ENCODE data around the gene CXCL9.
"Not testable (repeated sequence)": the region's sequence is repeated elsewhere in the genome, so short reads cannot be mapped to it uniquely, and the experiment has no call there.

The CXCL9 gene

DNA sequence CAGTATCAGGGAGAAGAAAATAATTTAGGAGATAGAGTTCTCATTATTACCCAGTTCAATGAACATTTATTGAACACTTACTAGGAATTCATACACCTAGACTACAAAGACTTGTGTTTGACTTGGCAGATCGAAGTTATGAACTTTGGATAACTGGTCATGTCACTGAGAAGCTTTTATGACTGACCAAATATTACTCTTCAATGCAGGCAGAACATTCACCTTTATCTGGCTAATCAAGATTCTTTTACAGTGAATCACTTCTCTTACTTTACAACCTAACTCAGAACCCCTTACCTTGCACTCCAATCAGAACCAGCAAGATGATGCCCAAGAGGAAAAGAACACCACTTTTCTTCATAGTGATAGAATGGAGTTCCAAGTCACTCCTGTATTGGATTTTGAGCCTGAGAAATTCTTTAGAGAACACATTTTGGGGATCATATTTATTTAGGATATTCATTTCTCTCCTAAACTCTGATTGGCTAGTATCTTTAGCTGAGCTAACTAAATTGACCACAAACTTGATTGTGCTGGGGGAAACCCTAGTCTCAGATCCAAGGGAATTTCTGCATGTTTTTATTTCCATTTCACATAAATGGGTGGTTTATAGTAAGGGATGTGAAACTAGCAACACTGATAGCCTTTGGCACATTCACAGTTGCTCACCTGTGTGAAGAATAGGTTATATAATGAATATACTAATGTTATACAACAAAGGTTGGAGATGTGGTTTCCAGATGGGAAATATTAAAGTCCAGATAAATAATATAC lies at the start of gene CXCL9:
TSS of gene CXCL9 (minus strand) at position 421 of the 774 bp plus-strand sequence. CDS start at position 361, 60 bp downstream.
- no peak for DNase-seq (ENCODE audit: low spot score)

DNA sequence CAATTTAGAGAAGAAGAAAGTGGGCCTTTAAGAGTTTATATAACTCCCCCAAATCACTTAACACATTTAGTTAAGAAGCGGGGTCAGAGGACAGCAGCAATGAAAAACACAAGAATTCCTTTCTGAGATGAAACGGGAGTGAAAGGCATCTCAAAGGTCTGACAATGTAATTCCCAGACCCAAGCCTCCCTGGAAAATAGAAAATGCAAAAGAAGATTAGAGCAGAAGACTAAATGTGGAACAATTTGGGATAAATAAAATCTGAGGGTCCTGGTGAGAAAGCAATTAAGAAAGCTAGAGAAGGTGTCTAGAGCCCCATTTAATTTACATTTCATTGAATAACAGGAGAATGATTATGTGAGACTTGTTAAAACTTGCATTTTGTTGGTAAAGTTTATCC lies 48.1 kb upstream of the CXCL9 start:
- DNase-seq (ENCODE audit: low spot score): no peak

DNA sequence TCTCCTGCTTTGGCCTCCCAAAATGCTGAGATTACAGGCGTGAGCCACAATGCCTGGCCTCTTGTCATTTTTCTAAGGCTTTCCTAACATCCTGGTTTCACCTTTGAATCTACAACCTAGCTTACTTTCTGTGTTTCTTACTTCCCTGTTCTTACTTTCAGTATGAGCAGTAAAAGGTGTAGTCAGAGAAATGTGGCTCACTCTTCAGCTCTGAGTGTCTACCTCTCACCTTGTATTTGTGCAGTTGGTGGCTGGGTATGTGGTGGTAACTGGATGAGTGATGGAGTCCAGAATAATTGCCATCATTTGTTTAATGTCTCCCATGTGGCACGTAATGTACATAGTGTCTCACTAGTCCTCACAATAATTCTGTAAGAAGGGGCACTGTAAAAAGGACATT lies 47.7 kb upstream of the CXCL9 start:
- no peak for DNase-seq (ENCODE audit: low spot score)

DNA sequence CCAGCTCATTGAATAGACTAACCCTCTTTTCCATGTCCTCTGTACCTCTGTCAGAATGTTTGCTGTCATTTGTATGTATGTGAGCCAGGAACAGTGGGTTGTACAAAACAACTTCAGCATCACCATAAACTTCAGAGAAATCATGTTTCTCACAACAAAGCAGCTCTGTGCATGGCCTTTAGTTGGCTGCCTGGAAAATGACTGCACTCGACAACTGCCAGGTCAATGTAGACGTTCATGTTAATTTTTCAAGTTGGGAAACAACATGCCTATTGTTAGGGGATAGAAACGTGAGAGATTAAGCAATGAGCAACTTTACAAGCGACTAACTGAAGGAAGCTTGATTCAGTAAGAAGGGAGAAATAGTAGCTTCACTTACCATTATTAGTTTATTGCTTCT lies 46.4 kb upstream of the CXCL9 start:
- no peak for DNase-seq (ENCODE audit: low spot score)

GRCh38 chr4:76050560-76051050 lies 43.3 kb upstream of the CXCL9 start:
- not testable (repeated sequence) for DNase-seq (ENCODE audit: low spot score)

- DNase-seq (ENCODE audit: low spot score): not testable (repeated sequence)
Observed at GRCh38 chr4:76049860-76050416, 42.6 kb upstream of the CXCL9 start.

GRCh38 chr4:76044686-76045085 lies 37.4 kb upstream of the CXCL9 start:
- not testable (repeated sequence) for DNase-seq (ENCODE audit: low spot score)

DNA sequence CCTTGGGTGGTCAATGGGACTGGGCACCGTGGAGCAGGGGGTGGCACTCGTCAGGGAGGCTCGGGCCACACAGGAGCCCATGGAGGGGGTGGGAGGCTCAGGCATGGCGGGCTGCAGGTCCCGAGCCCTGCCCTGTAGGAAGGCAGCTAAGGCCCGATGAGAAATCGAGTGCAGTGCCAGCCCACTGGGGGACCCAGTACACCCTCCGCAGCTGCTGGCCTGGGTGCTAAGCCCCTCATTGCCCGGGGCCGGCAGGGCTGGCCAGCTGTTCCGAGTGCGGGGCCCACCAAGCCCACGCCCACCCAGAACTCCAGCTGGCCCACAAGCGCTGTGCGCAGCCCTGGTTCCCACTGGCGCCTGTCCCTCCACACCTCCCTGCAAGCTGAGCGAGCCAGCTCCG lies 36.0 kb upstream of the CXCL9 start:
- not testable (repeated sequence) for DNase-seq (ENCODE audit: low spot score)

- not testable (repeated sequence) for DNase-seq (ENCODE audit: low spot score)
Observed at GRCh38 chr4:76042241-76042998, 35.1 kb upstream of the CXCL9 start.

GRCh38 chr4:76036855-76037254 lies 29.5 kb upstream of the CXCL9 start:
- DNase-seq (ENCODE audit: low spot score): no peak

DNA sequence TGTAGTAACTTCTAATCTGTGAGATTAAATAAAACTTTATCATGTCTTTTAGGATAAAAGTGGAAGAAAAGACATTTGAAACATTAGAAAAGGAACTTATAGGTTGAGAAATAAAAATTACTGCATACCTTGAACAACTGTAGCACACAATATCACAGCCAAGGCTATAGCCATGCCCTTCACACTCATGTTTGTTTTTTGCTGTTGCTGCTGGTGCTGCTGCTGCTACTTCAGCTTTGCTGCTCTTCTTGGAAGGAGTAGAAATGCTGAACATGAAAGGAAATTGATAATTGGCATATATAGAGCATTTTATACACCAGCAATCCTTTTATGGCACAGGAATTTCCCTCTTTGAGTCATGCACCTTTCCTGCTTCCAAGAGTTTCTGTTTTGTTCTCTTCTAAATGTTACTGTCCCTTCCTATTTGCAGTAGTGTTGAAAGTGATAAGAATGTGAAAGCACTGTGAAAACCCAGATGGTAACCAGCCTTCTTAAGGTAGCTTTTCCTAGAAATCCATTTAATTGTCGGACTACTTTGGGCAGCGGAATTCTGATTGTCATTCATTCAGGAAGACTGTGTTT lies 28.6 kb upstream of the CXCL9 start, which contains the start of gene CXCL11:
TSS of gene CXCL11 (minus strand) at position 272 of the 582 bp plus-strand sequence. CDS start at position 189, 83 bp downstream.
- DNase-seq (ENCODE audit: low spot score): no peak

- DNase-seq (ENCODE audit: low spot score): no peak
Observed at GRCh38 chr4:76035141-76035540, 27.8 kb upstream of the CXCL9 start.

- no peak for DNase-seq (ENCODE audit: low spot score)
Observed at GRCh38 chr4:76029300-76029699, 22.0 kb upstream of the CXCL9 start.

DNA sequence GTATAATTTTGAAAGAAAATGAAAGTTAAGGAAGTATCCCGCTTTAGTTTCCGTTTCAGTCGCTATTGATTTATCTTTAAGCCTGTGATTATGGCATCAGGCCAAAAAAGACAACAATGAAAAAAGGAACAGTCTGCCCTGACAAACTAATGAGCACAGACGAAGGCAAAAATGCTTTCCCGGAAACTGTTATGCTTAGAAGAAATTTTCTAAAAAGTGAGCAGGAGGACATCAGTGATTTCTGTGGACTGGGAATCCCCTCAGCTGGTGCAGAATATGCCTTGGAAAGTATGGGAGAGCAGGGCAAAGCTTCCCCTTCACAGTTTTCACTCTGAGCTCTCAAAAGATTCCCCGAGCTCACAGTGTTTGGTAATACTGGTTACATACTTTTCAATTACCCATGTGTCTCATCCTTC lies 21.0 kb upstream of the CXCL9 start:
- no peak for DNase-seq (ENCODE audit: low spot score)

DNA sequence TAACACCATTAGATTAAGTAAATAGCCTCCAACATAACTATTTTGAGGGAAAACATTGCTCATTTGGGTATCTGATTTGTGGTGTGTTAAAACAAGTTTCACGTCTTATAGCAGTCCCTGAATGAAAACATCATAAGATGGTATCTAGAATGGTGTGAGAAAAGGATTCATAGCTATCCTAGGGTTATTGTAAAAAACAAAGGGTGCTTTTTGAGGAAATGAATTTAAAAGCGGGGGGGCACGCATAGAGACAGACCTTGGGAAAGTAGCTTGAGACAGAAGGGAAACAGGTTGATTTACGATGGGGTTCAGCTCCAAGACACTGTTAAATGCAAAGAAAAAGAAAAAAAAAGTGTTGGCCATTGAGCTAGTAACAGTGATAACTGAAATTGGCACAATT lies 16.8 kb upstream of the CXCL9 start:
- DNase-seq (ENCODE audit: low spot score): no peak

DNA sequence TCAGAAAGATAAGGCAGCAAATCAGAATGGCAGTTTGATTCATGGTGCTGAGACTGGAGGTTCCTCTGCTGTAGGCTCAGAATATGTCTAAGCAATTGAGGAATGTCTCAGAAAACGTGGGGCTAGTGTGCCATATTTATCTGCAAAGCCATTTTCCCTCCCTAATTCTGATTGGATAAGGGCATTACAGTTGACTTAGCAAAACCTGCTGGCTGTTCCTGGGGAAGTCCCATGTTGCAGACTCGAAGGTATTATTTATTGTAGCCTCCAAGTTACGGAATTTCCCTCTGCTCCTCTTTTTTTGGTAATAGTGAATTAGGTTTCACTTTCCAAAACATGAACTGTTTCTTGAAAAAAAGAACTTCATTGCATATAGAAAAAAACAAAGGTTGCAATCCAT lies 16.1 kb upstream of the CXCL9 start, which contains the start of gene CXCL10:
TSS of gene CXCL10 (minus strand) at position 109 of the 400 bp plus-strand sequence. CDS start at position 43, 66 bp downstream.
- no peak for DNase-seq (ENCODE audit: low spot score)

GRCh38 chr4:76022677-76023076 lies 15.4 kb upstream of the CXCL9 start:
- no peak for DNase-seq (ENCODE audit: low spot score)

- DNase-seq (ENCODE audit: low spot score): no peak
Observed at GRCh38 chr4:76022031-76022430, 14.7 kb upstream of the CXCL9 start.

DNA sequence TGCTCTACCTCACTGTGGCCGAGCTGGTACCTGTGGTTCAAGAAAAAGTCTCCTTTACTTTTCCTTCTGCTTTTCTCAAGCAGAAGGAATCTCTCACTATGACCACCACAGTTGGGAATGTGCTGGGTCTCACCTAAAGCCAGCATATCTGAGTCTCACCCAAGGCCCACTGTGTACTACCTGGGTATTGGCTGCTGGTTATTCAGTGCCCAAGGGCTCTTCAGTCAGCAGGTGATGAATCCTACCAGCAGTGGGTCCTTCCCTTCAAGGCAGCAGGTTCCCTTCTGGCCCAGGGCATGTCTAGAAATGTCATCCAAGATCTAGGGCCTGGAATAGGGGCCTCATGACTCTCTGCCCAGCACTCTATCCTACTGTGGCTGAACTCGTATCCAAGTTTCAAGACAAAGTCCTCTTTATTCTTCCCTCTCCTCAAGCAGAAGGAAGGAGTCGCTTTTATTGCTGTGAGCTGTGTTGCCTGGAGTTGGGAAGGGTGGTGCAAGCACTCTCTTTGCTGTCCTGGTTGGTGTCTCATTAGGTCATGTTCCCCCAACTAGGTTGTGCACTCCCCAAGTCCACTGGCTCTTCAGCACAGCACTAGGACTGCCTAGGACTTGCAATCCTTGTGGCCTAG lies 9.9 kb upstream of the CXCL9 start:
- no peak for DNase-seq (ENCODE audit: low spot score)

DNA sequence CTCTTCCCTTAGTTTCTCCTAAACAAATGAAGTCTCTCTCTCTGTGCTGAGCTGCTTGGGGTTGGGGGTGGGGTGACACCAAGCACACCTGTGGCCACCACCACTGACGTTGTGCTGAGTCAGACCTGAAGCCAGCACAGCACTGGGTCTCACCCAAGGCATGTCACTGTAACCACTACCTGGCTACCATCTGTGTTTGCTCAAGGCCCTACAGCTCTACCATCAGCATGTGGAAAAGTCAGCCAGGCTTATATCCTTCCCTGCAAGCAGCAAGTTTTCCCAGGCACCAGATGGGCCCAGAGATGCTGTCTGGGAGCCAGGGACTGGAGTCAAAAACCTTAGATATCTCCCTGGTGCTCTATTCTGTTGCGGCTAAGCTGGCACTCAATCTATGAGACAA lies 9.1 kb upstream of the CXCL9 start:
- no peak for DNase-seq (ENCODE audit: low spot score)

DNA sequence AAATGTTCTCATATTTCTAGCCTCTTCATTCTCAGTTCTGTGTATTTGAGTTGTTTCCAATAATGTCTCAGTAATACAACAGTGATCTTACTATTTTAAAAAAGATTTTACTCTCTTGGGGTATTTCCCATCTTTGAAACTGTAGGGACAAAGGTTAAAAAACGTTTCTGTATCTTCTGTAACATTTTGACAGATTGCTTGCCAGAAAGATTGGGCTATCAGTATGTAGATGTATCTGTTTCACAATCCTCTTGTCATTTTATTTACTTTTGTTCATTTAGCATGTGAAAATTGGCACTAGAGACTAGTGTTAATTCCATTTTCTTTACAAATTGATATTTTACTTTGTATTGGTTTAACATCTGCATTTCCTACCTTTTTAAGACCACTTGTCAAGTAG lies 6.2 kb upstream of the CXCL9 start:
- DNase-seq (ENCODE audit: low spot score): no peak

DNA sequence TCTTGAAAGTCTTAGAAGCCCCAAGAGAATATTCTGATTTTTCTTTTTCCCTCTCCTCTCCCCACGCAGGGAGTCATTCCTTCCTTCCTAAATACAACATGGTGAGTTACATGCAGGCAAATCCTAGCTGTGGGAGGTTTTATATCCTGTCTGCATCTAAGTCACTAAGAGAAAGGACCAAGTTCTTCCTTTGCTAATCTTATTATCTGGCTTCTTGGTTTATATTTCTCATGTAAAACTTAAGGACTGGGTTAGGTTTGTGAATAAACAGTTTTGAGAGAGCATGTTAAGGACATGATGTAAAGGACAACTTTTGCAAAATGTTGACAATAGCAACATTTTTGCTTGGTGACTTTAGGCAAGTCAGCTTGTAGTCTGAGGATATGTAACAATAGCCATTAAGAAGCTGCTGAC lies 5.1 kb upstream of the CXCL9 start:
- DNase-seq (ENCODE audit: low spot score): peak; percentile 9

Data from hepatic stellate cell (primary cell).